ENCODE results near the gene ABLIM2. TPM values are rescaled to one million over a fixed set of nuclear protein-coding genes. Genes with fewer than 3 reads are reported as not detected.

ABLIM2 gene
- total RNA-seq, 6 experiments from 2014 or later = 0.14 TPM; not detected in 5

DNA sequence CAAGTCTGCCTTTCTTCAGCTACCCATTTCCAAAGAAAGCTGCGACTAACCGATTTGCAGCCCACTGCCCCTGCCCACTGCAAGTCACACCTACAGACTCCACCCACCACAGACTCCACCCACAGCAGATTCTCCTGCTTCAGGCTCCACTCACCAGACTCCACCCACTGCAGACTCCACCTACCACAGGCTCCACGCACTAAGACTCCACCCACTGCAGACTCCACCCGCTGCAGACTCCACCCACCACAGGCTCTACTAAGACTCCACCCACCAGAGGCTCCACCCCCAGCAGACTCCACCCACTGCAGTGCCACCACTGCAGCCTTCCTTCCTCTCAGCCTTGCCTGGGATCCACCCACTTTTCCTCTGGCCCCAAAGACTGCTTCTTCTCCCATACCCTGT lies 41.3 kb downstream of the ABLIM2 start:
- Mint-ChIP-seq H3K9me3 (no peaks in the 10 kb centered on the region), H3K4me1 (ENCODE audit: low read depth) (no peaks in the 10 kb centered on the region), H3K27me3 (ENCODE audit: insufficient read depth) (peaks cover 56% of the 10 kb centered on the region), H3K36me3 (ENCODE audit: low read depth) (0 out of 2 replicates have a peak, but pooled peaks cover 4% of the 10 kb centered on the region), H3K4me3 (no peak overlapping the region), H3K27ac (no peak overlapping the region)
- TF ChIP-seq, protein P1, sequence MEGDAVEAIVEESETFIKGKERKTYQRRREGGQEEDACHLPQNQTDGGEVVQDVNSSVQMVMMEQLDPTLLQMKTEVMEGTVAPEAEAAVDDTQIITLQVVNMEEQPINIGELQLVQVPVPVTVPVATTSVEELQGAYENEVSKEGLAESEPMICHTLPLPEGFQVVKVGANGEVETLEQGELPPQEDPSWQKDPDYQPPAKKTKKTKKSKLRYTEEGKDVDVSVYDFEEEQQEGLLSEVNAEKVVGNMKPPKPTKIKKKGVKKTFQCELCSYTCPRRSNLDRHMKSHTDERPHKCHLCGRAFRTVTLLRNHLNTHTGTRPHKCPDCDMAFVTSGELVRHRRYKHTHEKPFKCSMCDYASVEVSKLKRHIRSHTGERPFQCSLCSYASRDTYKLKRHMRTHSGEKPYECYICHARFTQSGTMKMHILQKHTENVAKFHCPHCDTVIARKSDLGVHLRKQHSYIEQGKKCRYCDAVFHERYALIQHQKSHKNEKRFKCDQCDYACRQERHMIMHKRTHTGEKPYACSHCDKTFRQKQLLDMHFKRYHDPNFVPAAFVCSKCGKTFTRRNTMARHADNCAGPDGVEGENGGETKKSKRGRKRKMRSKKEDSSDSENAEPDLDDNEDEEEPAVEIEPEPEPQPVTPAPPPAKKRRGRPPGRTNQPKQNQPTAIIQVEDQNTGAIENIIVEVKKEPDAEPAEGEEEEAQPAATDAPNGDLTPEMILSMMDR (IDR thresholded peaks at IDR 0.05) = no peak
- DNase-seq = peak; percentile 13

DNA sequence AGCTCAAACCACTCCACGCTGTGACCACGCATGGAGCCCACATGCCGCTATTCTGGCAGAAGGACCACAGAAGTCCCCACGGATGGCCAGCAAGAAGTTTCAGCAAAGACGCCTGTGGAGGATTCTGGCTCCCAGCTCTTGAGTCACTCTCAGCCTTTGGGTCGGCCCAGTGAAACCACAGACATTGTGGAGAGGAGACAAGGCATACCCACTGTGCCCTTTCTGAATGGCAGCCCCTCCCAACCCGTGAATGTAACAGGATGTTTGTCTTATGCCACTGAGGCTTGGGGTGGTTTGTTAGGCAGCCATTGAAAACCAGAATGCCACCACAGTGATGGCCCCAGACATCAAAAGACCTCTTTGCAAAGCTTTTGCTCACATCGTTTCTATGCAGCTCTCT lies 42.7 kb downstream of the ABLIM2 start:
- no peak overlapping the region for H3K27ac Mint-ChIP-seq
- no peaks in the 10 kb centered on the region for H3K9me3 Mint-ChIP-seq
- TF ChIP-seq, protein P1 (IDR thresholded peaks at IDR 0.05) = no peak
- peaks cover 64% of the 10 kb centered on the region for H3K27me3 Mint-ChIP-seq (ENCODE audit: insufficient read depth)
- DNase-seq = no peak
- no peaks in the 10 kb centered on the region for H3K4me1 Mint-ChIP-seq (ENCODE audit: low read depth)
- H3K4me3 Mint-ChIP-seq = no peak overlapping the region
- H3K36me3 Mint-ChIP-seq (ENCODE audit: low read depth) = 0 out of 2 replicates have a peak, but pooled peaks cover 4% of the 10 kb centered on the region

DNA sequence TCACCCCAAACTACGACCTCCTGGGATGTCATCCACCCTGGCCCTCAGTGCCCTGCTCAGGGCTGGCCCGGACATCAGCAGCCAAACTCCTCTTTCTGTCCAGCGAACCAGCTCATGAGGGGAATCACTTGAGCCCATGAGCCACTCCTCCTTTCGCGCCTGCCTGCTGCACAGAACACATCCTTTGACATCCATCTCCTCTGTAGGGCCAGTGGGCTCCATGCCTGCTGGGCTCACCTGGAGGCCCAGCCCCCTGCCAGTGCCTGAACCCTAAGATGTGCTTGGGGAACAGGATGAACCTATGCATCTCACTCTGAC lies 43.5 kb downstream of the ABLIM2 start:
- TF ChIP-seq, protein P1 (IDR thresholded peaks at IDR 0.05) = no peak
- Mint-ChIP-seq H3K4me3 (no peak overlapping the region), H3K36me3 (ENCODE audit: low read depth) (0 out of 2 replicates have a peak, but pooled peaks cover 4% of the 10 kb centered on the region), H3K27ac (no peak overlapping the region), H3K4me1 (ENCODE audit: low read depth) (no peaks in the 10 kb centered on the region), H3K9me3 (no peaks in the 10 kb centered on the region), H3K27me3 (ENCODE audit: insufficient read depth) (peaks cover 67% of the 10 kb centered on the region)
- DNase-seq = no peak

DNA sequence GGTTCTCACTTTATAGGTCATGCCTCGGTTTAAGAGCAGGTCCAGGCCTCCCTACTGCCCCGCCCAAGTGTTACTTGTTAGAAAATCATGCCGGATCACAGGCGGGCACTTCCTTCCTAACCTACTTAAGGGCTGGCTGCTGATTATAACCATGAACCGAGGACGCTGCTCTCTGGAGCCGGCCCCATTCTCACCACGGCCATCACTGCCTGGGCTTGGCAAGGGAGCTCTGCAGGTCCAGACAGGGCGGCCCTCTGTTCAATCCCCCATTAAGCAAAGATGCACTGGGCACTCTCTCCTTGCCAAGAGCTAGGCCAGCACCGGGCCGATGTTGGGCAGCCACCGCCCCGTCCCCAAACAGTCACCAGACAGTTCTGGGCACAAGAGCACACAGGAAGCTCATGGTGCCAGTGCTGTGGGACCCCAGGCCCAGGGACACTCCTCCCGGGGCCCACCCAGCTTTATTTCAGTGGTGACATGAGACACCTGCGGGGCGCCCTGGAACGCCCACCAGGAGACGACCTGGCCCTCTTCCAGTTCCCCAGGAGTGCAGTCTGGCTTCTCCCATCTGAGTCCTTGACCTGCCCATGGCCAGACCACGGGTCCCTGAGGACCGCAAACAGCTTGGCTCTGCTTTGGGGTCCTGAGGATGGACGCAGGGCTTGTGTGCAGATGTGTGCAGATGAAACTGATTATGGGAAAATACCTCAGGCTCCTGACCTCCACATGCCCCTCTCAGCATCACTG lies 44.0 kb downstream of the ABLIM2 start:
- DNase-seq = no peak
- TF ChIP-seq, protein P1 (IDR thresholded peaks at IDR 0.05) = no peak
- Mint-ChIP-seq H3K27ac (no peak overlapping the region), H3K4me1 (ENCODE audit: low read depth) (no peaks in the 10 kb centered on the region), H3K4me3 (no peak overlapping the region), H3K9me3 (no peaks in the 10 kb centered on the region), H3K36me3 (ENCODE audit: low read depth) (0 out of 2 replicates have a peak, but pooled peaks cover 4% of the 10 kb centered on the region), H3K27me3 (ENCODE audit: insufficient read depth) (peaks cover 67% of the 10 kb centered on the region)

DNA sequence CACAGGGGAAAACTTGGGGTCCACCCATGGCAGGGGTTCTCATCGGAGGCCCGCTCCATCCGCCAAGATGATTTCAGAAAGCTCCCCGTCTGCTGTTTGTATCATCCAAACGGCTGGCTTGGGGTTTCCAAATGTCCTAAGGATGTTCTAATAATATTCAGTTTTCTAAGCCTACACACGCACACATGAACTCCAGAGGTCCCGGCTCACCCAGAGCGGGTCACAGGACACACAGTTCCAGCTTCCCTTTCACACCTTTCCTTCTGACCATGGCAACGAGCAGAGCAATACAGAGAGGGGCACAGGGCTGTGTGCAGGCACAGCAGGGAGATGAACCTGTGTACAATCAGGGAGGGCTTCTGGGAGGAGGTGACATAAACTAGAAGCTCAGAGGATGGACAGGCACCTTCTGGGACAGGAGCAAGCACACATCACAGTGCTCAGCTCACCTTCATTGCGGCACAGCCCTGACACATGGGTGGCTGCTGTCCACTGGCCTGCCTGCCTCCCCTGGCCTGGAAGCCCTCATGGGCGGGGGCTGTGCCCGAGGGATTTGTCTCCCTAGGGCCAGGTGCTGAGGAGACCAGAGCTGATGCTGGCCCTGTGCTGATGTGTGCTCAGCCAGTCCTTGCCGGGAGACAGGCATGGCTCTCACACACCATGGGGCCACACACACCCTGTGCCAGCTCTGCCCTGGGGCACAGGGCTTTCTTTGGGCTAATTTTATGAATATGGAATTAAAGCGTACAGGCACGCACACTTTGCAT lies 44.8 kb downstream of the ABLIM2 start:
- TF ChIP-seq, protein P1 (IDR thresholded peaks at IDR 0.05) = no peak
- Mint-ChIP-seq H3K4me1 (ENCODE audit: low read depth) (no peaks in the 10 kb centered on the region), H3K36me3 (ENCODE audit: low read depth) (0 out of 2 replicates have a peak, but pooled peaks cover 4% of the 10 kb centered on the region), H3K4me3 (no peak overlapping the region), H3K27me3 (ENCODE audit: insufficient read depth) (peaks cover 65% of the 10 kb centered on the region), H3K27ac (no peak overlapping the region), H3K9me3 (no peaks in the 10 kb centered on the region)
- DNase-seq = no peak
